GM23338 (cell line): ENCODE measurements around the gene TBX1.

Experiments
- CTCF ChIP-seq, 2 experiments: fragments of 200-600 bp in 1 of 2; sonication (generic) in 1 of 2; conservative IDR thresholded peaks; 2 replicates each; pipeline versions ENCODE4 v1.5.1 to v1.6.1; 2016 to 2017; ENCODE audit warnings: antibody characterized with exemption in 2 of 2, low read depth in 2 of 2, mild to moderate bottlenecking in 2 of 2, moderate library complexity in 1 of 2
- EZH2 ChIP-seq: fragments of 200-600 bp; sonication (generic); IDR thresholded peaks from one replicate; pipeline ENCODE4 v1.8.0; 2017; ENCODE audit warnings: antibody characterized with exemption, mild to moderate bottlenecking, low read depth; ENCODE audit not compliant: unreplicated experiment
- EZH2phosphoT487 ChIP-seq: fragments of 200-600 bp; sonication (generic); IDR thresholded peaks from one replicate; pipeline ENCODE4 v1.8.1; 2018; ENCODE audit warnings: antibody characterized with exemption; ENCODE audit not compliant: unreplicated experiment
- NANOG ChIP-seq: IDR thresholded peaks from 2 replicates; pipeline ENCODE4 v1.6.1; 2016; ENCODE audit warnings: antibody characterized with exemption, borderline replicate concordance
- POLR2AphosphoS5 ChIP-seq: IDR thresholded peaks from 2 replicates; pipeline ENCODE4 v1.6.1; 2016; ENCODE audit warnings: antibody characterized with exemption, low read depth
- REST ChIP-seq: IDR thresholded peaks from one replicate; pipeline ENCODE4 v1.6.1; 2018; ENCODE audit warnings: antibody characterized with exemption; ENCODE audit not compliant: unreplicated experiment

GRCh38 chr22:19793161-19793560 lies 32.6 kb downstream of the TBX1 start:
- no peak for TF ChIP-seq REST
- no peak for TF ChIP-seq CTCF (conservative IDR thresholded peaks at IDR 0.05; ENCODE audit: low read depth in 2 of 2)
- no peak for TF ChIP-seq EZH2
- no peak for TF ChIP-seq EZH2phosphoT487
- no peak for TF ChIP-seq POLR2AphosphoS5
- no peak for TF ChIP-seq NANOG
